NCI-H1048 (cell line): ENCODE measurements around the gene FAXC.

Experiments used
- DNase-seq: peaks from one replicate; lab custom pipeline; 2025; lab: John Stamatoyannopoulos, UW

The FAXC gene

GRCh38 chr6:99349171-99350141, at the start of gene FAXC:
TSS of gene FAXC (minus strand) at chr6:99349674. CDS start at chr6:99349372, 302 bp downstream.
- DNase-seq, result peak; percentile 52

GRCh38 chr6:99397287-99397686, 47.8 kb upstream of the FAXC start:
- no peak for DNase-seq

- peak; percentile 48 for DNase-seq
These were observed 44.4 kb upstream of the FAXC start, which contains the start of gene COQ3 for GRCh38 chr6:99393698-99394531. TSS of gene COQ3 (minus strand) at chr6:99394195. CDS start at chr6:99394179, 16 bp downstream.

- DNase-seq, result no peak
These were observed 43.9 kb upstream of the FAXC start for GRCh38 chr6:99393366-99393697.

- DNase-seq, result no peak
These were observed 41.4 kb upstream of the FAXC start for GRCh38 chr6:99390896-99391295.

- DNase-seq, result no peak
These were observed 35.0 kb upstream of the FAXC start for GRCh38 chr6:99384507-99384906.

- no peak for DNase-seq
These were observed 29.2 kb upstream of the FAXC start for GRCh38 chr6:99378636-99379035.

GRCh38 chr6:99369533-99369932, 20.1 kb upstream of the FAXC start:
- DNase-seq, result no peak

- no peak for DNase-seq
These were observed 17.4 kb upstream of the FAXC start for GRCh38 chr6:99366852-99367251.

- no peak for DNase-seq
These were observed 14.6 kb upstream of the FAXC start for GRCh38 chr6:99364026-99364425.

- DNase-seq, result no peak
These were observed 13.3 kb upstream of the FAXC start for GRCh38 chr6:99362678-99363268.

GRCh38 chr6:99359800-99360199, 10.3 kb upstream of the FAXC start:
- no peak for DNase-seq

GRCh38 chr6:99356641-99357040, 7.2 kb upstream of the FAXC start:
- DNase-seq, result no peak

GRCh38 chr6:99354983-99355382, 5.5 kb upstream of the FAXC start:
- DNase-seq, result no peak

- DNase-seq, result no peak
These were observed 3.7 kb upstream of the FAXC start for GRCh38 chr6:99353126-99353525.

- DNase-seq, result no peak
These were observed 1.1 kb upstream of the FAXC start for GRCh38 chr6:99350573-99350972.

- DNase-seq, result no peak
These were observed 945 bp downstream of the FAXC start for GRCh38 chr6:99348288-99349170.

- DNase-seq, result no peak
These were observed 1.7 kb downstream of the FAXC start for GRCh38 chr6:99347804-99348203.

GRCh38 chr6:99346595-99346994, 2.9 kb downstream of the FAXC start:
- DNase-seq, result no peak

- DNase-seq, result no peak
These were observed 4.3 kb downstream of the FAXC start for GRCh38 chr6:99345164-99345563.

GRCh38 chr6:99344289-99344688, 5.2 kb downstream of the FAXC start:
- no peak for DNase-seq
